ENCODE data around the gene HEPACAM2.

- TF ChIP-seq EZH2phosphoT487 (IDR thresholded peaks at IDR 0.05; ENCODE audit: insufficient read depth, low read depth) (no peak), EZH2 (IDR thresholded peaks at IDR 0.05; ENCODE audit: insufficient read depth, poor library complexity, severe bottlenecking) (no peak)
Measured at GRCh38 chr7:93175219-93175618, 51.0 kb downstream of the HEPACAM2 start.

Data from GM23248 (cell line).